ENCODE results near the gene STAMBP. TPM values are rescaled to one million over a fixed set of nuclear protein-coding genes. Genes with fewer than 3 reads are reported as not detected.

Gene STAMBP
- total and polyA plus RNA-seq, 8 donors, result 9.8 to 24.4 (median 13.2) TPM

DNA sequence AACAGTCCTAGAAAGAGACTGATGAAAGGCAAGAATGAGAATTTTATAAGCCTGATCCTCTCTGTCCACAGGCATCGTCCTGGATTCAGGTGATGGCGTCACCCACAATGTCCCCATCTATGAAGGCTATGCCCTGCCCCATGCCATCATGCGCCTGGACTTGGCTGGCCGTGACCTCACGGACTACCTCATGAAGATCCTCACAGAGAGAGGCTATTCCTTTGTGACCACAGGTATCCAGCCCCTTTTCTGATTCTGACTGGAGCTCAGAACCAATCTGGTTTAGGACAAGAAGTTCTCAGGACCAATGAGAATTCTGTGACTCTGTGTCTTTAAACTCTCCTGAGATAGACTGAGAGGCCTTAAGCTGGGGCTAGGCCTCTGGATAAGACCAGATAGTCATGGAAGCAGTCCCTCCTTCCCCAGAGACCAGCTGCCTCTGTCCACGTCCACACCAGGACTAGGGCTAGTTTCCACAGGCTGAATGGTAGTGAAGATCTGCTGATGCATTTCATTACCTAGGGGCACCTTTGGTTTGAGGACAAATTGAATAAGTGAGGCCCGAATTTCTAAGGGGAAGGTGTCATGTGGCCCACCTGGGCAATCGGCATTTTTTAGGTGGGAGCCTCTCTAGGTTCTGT is 84.8 kb downstream of the STAMBP start:
- FAIRE-seq (no peak), ATAC-seq (no peak), DNase-seq (no peak)
- intact Hi-C loops (cut with DNase I), result no loop called here
- Histone ChIP-seq H3K4me3 (no peak overlapping the region), H3K27me3 (no peaks in the 10 kb centered on the region), H3K27ac (no peak overlapping the region), H3K36me3 (no peaks in the 10 kb centered on the region), H3K4me1 (no peaks in the 10 kb centered on the region), H3K9me3 (no peaks in the 10 kb centered on the region)
- WGBS, 2 donors, result 83 to 87% methylated on average over 8 of the region's 8 CpGs
- TF ChIP-seq, protein P1, sequence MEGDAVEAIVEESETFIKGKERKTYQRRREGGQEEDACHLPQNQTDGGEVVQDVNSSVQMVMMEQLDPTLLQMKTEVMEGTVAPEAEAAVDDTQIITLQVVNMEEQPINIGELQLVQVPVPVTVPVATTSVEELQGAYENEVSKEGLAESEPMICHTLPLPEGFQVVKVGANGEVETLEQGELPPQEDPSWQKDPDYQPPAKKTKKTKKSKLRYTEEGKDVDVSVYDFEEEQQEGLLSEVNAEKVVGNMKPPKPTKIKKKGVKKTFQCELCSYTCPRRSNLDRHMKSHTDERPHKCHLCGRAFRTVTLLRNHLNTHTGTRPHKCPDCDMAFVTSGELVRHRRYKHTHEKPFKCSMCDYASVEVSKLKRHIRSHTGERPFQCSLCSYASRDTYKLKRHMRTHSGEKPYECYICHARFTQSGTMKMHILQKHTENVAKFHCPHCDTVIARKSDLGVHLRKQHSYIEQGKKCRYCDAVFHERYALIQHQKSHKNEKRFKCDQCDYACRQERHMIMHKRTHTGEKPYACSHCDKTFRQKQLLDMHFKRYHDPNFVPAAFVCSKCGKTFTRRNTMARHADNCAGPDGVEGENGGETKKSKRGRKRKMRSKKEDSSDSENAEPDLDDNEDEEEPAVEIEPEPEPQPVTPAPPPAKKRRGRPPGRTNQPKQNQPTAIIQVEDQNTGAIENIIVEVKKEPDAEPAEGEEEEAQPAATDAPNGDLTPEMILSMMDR (IDR thresholded peaks at IDR 0.05), result no peak

DNA sequence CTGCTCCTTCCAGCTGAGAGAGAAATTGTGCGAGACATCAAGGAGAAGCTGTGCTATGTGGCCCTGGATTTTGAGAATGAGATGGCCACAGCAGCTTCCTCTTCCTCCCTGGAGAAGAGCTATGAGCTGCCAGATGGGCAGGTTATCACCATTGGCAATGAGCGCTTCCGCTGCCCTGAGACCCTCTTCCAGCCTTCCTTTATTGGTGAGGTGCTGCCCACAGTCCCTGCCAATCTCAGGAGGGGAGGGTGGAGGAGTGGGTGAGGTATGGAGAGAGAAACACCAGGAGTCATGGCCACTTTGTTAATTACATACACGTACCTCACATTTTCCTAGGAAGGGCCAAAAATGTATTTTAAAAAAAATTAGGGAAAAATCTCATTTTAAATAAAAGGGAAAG is 85.9 kb downstream of the STAMBP start:
- intact Hi-C loops (cut with DNase I), result no loop called here
- H3K27ac ChIP-seq, result no peak overlapping the region
- WGBS, 2 donors, result 82 to 89% methylated on average over 4 of the region's 4 CpGs
- H3K4me3 ChIP-seq, result no peak overlapping the region
- no peaks in the 10 kb centered on the region for H3K36me3 ChIP-seq
- no peaks in the 10 kb centered on the region for H3K27me3 ChIP-seq
- no peak for ATAC-seq
- no peaks in the 10 kb centered on the region for H3K9me3 ChIP-seq
- no peak for FAIRE-seq
- TF ChIP-seq, protein P1 (IDR thresholded peaks at IDR 0.05), result no peak
- DNase-seq, result no peak
- H3K4me1 ChIP-seq, result no peaks in the 10 kb centered on the region

DNA sequence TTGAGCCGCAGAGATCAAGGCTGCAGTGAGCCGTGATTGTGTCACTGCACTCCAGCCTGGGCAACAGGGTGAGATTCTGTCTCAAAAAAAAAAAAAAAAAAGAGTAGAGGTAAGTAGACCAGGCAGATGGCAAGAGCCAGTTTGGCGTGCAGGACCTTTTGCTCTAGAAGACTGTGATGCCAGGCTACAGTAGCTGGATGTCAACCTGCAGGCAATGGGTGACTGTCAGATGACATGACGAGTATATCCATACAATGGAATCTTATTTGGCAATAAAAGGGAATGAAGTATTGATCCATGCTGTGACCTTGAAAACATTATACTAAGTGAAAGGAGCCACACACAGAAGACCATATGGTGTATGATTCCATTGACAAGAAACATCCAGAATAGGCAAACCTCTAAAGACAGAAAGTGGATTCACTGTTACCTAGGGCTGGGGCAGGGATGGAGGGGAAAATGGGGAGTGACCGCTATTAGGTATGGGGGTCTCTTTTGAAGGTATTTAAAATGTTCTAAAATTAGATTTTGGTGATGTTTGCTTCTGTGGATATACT is 86.8 kb downstream of the STAMBP start:
- Histone ChIP-seq H3K4me3 (no peak overlapping the region), H3K36me3 (no peaks in the 10 kb centered on the region), H3K4me1 (no peaks in the 10 kb centered on the region), H3K27ac (no peak overlapping the region), H3K9me3 (no peaks in the 10 kb centered on the region), H3K27me3 (no peaks in the 10 kb centered on the region)
- DNase-seq, result no peak
- 79 to 93% methylated on average over 5 of the region's 5 CpGs for WGBS, 2 donors
- TF ChIP-seq, protein P1 (IDR thresholded peaks at IDR 0.05), result no peak
- no peak for FAIRE-seq
- no peak for ATAC-seq
- intact Hi-C loops (cut with DNase I), result no loop called here

DNA sequence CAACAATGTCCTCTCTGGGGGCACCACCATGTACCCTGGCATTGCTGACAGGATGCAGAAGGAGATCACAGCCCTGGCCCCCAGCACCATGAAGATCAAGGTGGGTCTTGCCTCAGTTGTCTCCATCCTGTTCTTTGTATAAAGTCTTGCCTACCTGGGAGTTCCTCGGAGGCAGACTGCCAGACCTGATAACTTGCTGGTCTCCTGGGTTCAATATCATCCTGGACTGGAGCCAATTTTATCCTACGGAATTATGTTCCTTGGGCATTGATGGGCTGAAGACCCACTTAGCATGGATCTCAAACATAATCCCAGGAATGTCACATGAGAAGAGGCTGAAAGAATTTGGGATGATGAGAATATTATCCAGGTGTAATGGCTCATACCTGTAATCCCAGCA is 87.9 kb downstream of the STAMBP start:
- Histone ChIP-seq H3K4me1 (no peaks in the 10 kb centered on the region), H3K9me3 (no peaks in the 10 kb centered on the region), H3K4me3 (no peak overlapping the region), H3K27me3 (no peaks in the 10 kb centered on the region), H3K36me3 (no peaks in the 10 kb centered on the region), H3K27ac (no peak overlapping the region)
- ATAC-seq (no peak), DNase-seq (no peak), FAIRE-seq (no peak)
- intact Hi-C loops (cut with DNase I), result no loop called here
- TF ChIP-seq, protein P1 (IDR thresholded peaks at IDR 0.05), result no peak
- WGBS, 2 donors, result 32 to 65% methylated on average over 2 of the region's 2 CpGs

DNA sequence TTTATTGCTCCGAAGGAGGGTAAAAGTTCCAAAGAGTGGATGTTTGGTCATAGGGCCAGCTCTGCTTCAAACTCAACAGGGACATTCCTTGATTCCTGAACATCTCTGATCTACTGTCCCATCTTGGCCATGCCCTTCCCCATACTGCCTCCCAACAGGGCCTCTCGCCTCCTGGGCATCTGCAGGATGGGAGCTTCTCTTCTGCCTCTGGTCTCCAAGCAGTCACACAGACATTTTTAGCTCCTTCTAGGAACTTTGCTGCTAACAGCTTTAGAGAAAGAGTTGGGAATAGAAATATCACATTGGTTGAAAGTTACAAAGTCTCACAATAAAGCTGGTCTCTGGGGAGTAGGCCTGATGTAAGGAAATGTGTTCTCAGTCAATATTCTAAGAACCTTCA is 88.5 kb downstream of the STAMBP start:
- DNase-seq, result no peak
- FAIRE-seq, result no peak
- TF ChIP-seq, protein P1 (IDR thresholded peaks at IDR 0.05), result no peak
- Histone ChIP-seq H3K4me3 (no peak overlapping the region), H3K9me3 (no peaks in the 10 kb centered on the region), H3K27me3 (no peaks in the 10 kb centered on the region), H3K4me1 (no peaks in the 10 kb centered on the region), H3K36me3 (no peaks in the 10 kb centered on the region), H3K27ac (no peak overlapping the region)
- ATAC-seq, result no peak
- intact Hi-C loops (cut with DNase I), result no loop called here
- 47 to 87% methylated on average over 2 of the region's 2 CpGs for WGBS, 2 donors

Data from pancreas (tissue), 10 donors.